ENCODE results near the gene IL32. TPM values are rescaled to one million over a fixed set of nuclear protein-coding genes. Genes with fewer than 3 reads are reported as not detected.

Gene IL32
- polyA plus RNA-seq, 2 of the 4 experiments (the other 2 are of a cell fraction), result 8.9 to 20.2 TPM

DNA sequence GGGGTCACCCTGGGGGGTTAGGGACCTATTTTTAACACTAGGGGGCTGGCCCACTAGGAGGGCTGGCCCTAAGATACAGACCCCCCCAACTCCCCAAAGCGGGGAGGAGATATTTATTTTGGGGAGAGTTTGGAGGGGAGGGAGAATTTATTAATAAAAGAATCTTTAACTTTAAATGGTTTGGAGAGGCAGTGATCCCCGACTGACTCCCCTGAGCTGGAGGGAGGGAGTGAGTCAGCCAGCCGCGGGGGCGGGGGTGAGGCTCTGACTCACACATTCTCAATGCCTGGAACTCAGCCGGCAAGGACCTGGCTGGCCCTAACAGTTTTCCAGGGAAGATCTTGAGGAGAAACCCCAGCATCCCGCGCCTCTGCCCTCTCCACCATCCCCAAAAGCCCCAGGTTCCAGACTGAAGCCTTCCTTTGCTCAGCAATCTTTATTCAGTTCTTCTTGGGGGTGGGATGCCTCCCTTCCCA, 43.2 kb upstream of the IL32 start (continued):
- TF ChIP-seq NPAS2 (CRISPR knock-in tag; IDR thresholded peaks at IDR 0.05; ENCODE audit: borderline replicate concordance) (no peak), HMGXB4 (CRISPR knock-in tag; IDR thresholded peaks at IDR 0.05; ENCODE audit: borderline replicate concordance) (no peak), ATOH8 (CRISPR knock-in tag; IDR thresholded peaks at IDR 0.05; ENCODE audit: low read depth) (no peak), ZC3H11A (IDR thresholded peaks at IDR 0.05) (no peak), POLR2AphosphoS2 (conservative IDR thresholded peaks at IDR 0.05; ENCODE audit: low read length) (no peak; the same call in none of the 2 replicates), SREBF2 (IDR thresholded peaks at IDR 0.05) (no peak), ESRRA (IDR thresholded peaks at IDR 0.05; ENCODE audit: borderline replicate concordance, low read length) (no peak), EHF (CRISPR knock-in tag; IDR thresholded peaks at IDR 0.05) (no peak), EHMT2 (IDR thresholded peaks at IDR 0.05; ENCODE audit: low read depth) (no peak), TP53 (CRISPR knock-in tag; IDR thresholded peaks at IDR 0.05) (no peak), FOSB (CRISPR knock-in tag; IDR thresholded peaks at IDR 0.05) (no peak; the same call in 1 of the 2 replicates), BHLHE40 (IDR thresholded peaks at IDR 0.05; ENCODE audit: low read depth, low read length) (no peak), HOXB5 (CRISPR knock-in tag; IDR thresholded peaks at IDR 0.05) (no peak), EP300 (IDR thresholded peaks at IDR 0.05) (peak; percentile 26 to 57; a peak in 1 of 5 replicates), CHD4 (IDR thresholded peaks at IDR 0.05; ENCODE audit: borderline replicate concordance) (no peak), CHD2 (IDR thresholded peaks at IDR 0.05; ENCODE audit: low read length, partially characterized antibody) (peak; percentile 25), RNF2 (IDR thresholded peaks at IDR 0.05; ENCODE audit: borderline replicate concordance, low read depth) (no peak), NFE2L2 (conservative IDR thresholded peaks at IDR 0.05; ENCODE audit: low read length) (no peak), GATA3 (IDR thresholded peaks at IDR 0.05; ENCODE audit: borderline replicate concordance) (peak; percentile 73), HOXB13 (CRISPR knock-in tag; IDR thresholded peaks at IDR 0.05; ENCODE audit: low read depth) (no peak), RFX5 (IDR thresholded peaks at IDR 0.05) (no peak), JUNB (IDR thresholded peaks at IDR 0.05) (peak; percentile 90), RAD21 (conservative IDR thresholded peaks at IDR 0.05 in 1 of 2, IDR thresholded peaks at IDR 0.05 in 1 of 2) (no peak), TFCP2L1 (CRISPR knock-in tag; IDR thresholded peaks at IDR 0.05) (no peak), PHF8 (IDR thresholded peaks at IDR 0.05; ENCODE audit: borderline replicate concordance, low read depth) (no peak), MAX (IDR thresholded peaks at IDR 0.05) (peak; percentile 30; the same call in 1 of the 2 replicates), HEYL (CRISPR knock-in tag; IDR thresholded peaks at IDR 0.05) (no peak), MYC (IDR thresholded peaks at IDR 0.05; ENCODE audit: borderline replicate concordance, low read length) (no peak), HOXA7 (CRISPR knock-in tag; IDR thresholded peaks at IDR 0.05) (peak; percentile 78; the same call in 1 of the 2 replicates), FOXS1 (CRISPR knock-in tag; IDR thresholded peaks at IDR 0.05) (no peak), JUN (IDR thresholded peaks at IDR 0.05) (peak in 1 of 2 experiments; percentile 14; a peak in 4 of 5 replicates), HDAC2 (IDR thresholded peaks at IDR 0.05) (no peak), MAZ (IDR thresholded peaks at IDR 0.05; ENCODE audit: borderline replicate concordance, low read depth, low read length) (no peak; the same call in 1 of the 2 replicates), NR3C1 (IDR thresholded peaks at IDR 0.05) (no peak)
- TF ChIP-seq, protein P1, sequence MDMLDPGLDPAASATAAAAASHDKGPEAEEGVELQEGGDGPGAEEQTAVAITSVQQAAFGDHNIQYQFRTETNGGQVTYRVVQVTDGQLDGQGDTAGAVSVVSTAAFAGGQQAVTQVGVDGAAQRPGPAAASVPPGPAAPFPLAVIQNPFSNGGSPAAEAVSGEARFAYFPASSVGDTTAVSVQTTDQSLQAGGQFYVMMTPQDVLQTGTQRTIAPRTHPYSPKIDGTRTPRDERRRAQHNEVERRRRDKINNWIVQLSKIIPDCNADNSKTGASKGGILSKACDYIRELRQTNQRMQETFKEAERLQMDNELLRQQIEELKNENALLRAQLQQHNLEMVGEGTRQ (IDR thresholded peaks at IDR 0.05), result no peak

Measured in A549 (cell line).